Lung (tissue), 12 donors: Measurements from ENCODE around the gene LMBRD2. TPM values are rescaled to one million over a fixed set of nuclear protein-coding genes. Genes with fewer than 3 reads are reported as not detected.

Experiments
- ATAC-seq: fragments of 200-7000 bp; cut with Tn5 transposase; one replicate; pipeline ENCODE4 v1.9.1; 2020; ENCODE audit warnings: moderate number of reproducible peaks; ENCODE audit not compliant: insufficient read depth, low FRiP score
- DNase-seq, 3 donors: peaks; one replicate each; pipeline ENCODE4 v3.0.0-alpha.2; 2013 to 2017
- H3K27ac ChIP-seq, 2 donors: one replicate each; pipeline ENCODE4 v1.5.1; 2013; ENCODE audit warnings: mild to moderate bottlenecking in 2 of 2, moderate library complexity in 2 of 2, control low read depth in 1 of 2, inconsistent platforms in 1 of 2, low read depth in 1 of 2, low read length in 1 of 2
- H3K27me3 ChIP-seq, 3 donors: one replicate each; pipeline ENCODE4 v1.5.1; 2013; ENCODE audit warnings: low read length in 2 of 3; ENCODE audit not compliant: control insufficient read depth in 3 of 3, insufficient read depth in 3 of 3
- H3K36me3 ChIP-seq, 4 donors: one replicate each; pipeline ENCODE4 v1.5.1; 2013; ENCODE audit warnings: low read length in 4 of 4, mild to moderate bottlenecking in 1 of 4, moderate library complexity in 1 of 4; ENCODE audit not compliant: control insufficient read depth in 4 of 4, insufficient read depth in 4 of 4
- H3K4me1 ChIP-seq, 5 donors: one replicate each; pipeline ENCODE4 v1.5.1; 2013; ENCODE audit warnings: low read length in 5 of 5, mild to moderate bottlenecking in 2 of 5, moderate library complexity in 1 of 5; ENCODE audit not compliant: control insufficient read depth in 5 of 5, insufficient read depth in 5 of 5
- H3K4me3 ChIP-seq: one replicate; pipeline ENCODE4 v1.5.1; 2013; ENCODE audit warnings: mild to moderate bottlenecking, control low read depth, moderate library complexity
- H3K9ac ChIP-seq, 2 donors: one replicate each; pipeline ENCODE4 v1.5.1; 2013; ENCODE audit warnings: low read length in 2 of 2, control low read depth in 1 of 2; ENCODE audit not compliant: insufficient read depth in 1 of 2
- H3K9me3 ChIP-seq, 4 donors: one replicate each; pipeline ENCODE4 v1.5.1; 2013; ENCODE audit warnings: low read length in 3 of 4, mild to moderate bottlenecking in 1 of 4, moderate library complexity in 1 of 4; ENCODE audit not compliant: control insufficient read depth in 4 of 4, insufficient read depth in 3 of 4
- WGBS, 2 donors: extraction: QIAGEN DNeasy Blood & Tissue Kit; methylation state at CpG; one replicate each; pipeline ENCODE4 v1.1.7; 2013; 5-methylcytosine and 5-hydroxymethylcytosine counted together
- polyA plus RNA-seq, 2 donors: library from polyadenylated mRNA; stranded (reverse); fragments of 200-250 nt; gene quantifications; one replicate each; pipeline ENCODE4 v1.2.1, GENCODE V29; 2013
- total RNA-seq, 2 donors: library from RNA; depleted of rRNA in 1 of 2; stranded (reverse); fragments of >200 nt in 1 of 2; gene quantifications; one replicate each; pipeline ENCODE4 v1.2.1, GENCODE V29; 2014 to 2021
- TF ChIP-seq, protein P1 (sequence below): IDR thresholded peaks from 2 replicates; pipeline ENCODE4 v1.5.1; 2012; ENCODE audit warnings: mild to moderate bottlenecking; ENCODE audit errors: control extremely low read depth, extremely low read depth
- donor health status: control.
- donor health status: control.
- donor health status: Bipolar disorder and iron deficiency.
- donor health status: healthy.
- donor health status: DM: yes; HTN: yes; CAD: no.

The LMBRD2 gene
- total and polyA plus RNA-seq, 4 donors = 2.1 to 16.8 (median 7.9) TPM

DNA sequence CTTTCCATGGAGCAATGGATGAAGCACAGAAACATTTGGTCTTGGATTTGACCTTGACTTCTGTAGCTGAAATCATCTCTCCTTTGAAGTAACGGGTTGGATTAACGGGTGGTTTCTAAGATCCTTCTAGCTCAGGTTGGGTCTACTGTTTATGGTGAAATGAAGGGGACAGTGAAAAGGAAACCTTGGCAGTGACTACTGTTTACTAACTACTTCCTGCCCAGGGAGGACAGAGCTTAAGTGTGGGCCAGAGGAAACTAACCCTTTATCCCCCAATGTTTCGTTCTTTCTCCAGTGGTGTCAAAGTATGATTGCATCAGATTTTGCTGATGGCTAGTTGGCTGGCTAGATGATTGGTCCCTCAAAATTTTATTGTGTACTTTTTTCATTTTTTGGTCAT lies 22.4 kb upstream of the LMBRD2 start:
- Histone ChIP-seq H3K27ac (no peak overlapping the region), H3K4me1 (peaks cover 0 to 19% (median 0%) of the 10 kb centered on the region in 5 donors), H3K9ac (no peak overlapping the region), H3K27me3 (no peaks in the 10 kb centered on the region), H3K36me3 (peaks cover 16 to 41% (median 37%) of the 10 kb centered on the region in 4 donors), H3K4me3 (no peak overlapping the region), H3K9me3 (peaks cover 0 to 3% (median 0%) of the 10 kb centered on the region in 4 donors)
- TF ChIP-seq, protein P1, sequence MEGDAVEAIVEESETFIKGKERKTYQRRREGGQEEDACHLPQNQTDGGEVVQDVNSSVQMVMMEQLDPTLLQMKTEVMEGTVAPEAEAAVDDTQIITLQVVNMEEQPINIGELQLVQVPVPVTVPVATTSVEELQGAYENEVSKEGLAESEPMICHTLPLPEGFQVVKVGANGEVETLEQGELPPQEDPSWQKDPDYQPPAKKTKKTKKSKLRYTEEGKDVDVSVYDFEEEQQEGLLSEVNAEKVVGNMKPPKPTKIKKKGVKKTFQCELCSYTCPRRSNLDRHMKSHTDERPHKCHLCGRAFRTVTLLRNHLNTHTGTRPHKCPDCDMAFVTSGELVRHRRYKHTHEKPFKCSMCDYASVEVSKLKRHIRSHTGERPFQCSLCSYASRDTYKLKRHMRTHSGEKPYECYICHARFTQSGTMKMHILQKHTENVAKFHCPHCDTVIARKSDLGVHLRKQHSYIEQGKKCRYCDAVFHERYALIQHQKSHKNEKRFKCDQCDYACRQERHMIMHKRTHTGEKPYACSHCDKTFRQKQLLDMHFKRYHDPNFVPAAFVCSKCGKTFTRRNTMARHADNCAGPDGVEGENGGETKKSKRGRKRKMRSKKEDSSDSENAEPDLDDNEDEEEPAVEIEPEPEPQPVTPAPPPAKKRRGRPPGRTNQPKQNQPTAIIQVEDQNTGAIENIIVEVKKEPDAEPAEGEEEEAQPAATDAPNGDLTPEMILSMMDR = no peak
- 38 to 53% methylated on average over 3 of the region's 3 CpGs for WGBS, 2 donors
- DNase-seq = peak in 2 of 3 donors; percentile 36 to 67
- no peak for ATAC-seq

DNA sequence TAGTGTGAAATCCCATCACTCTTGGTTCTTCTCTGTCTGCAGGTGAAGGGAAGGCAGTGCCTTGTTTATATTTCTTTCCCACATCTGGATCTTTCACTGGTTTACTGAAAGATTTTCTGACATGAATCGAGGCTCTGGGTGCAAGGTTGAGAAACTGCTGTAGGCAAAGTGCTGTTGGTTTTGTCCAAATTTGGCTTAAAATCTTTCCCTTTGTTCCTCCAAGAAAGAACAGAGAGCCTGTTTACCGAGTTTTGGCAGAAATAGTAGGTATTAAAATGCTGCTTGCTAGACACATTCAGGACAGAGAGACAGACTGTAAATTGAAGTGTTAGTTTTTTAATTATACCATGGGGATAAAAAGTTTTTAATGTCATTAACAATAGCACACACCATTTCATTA lies 21.7 kb upstream of the LMBRD2 start:
- DNase-seq = no peak
- H3K36me3 ChIP-seq = peaks cover 13 to 41% (median 35%) of the 10 kb centered on the region in 4 donors
- H3K9me3 ChIP-seq = peaks cover 0 to 3% (median 0%) of the 10 kb centered on the region in 4 donors

DNA sequence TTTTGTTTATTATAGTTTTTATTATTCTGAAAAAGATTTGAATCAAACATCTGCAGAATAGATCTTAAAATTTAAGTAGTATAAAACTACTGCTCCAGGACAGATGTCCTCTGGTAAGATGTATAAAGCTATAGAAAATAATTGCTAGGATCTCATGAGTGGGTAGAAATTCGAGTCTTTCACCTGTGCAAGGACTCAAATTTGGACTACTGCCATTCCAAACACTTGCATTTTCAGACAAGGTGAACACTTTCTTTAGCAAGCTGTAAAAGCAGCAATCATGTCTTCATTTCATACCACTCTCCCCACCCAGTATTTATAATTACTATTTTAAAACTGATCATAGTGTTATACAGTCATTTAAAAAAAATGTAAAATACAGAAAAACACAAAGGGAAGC lies 20.9 kb upstream of the LMBRD2 start:
- Histone ChIP-seq H3K4me3 (no peak overlapping the region), H3K27ac (no peak overlapping the region), H3K27me3 (no peaks in the 10 kb centered on the region), H3K36me3 (peaks cover 19 to 41% (median 37%) of the 10 kb centered on the region in 4 donors), H3K9ac (no peak overlapping the region), H3K9me3 (peaks cover 0 to 3% (median 0%) of the 10 kb centered on the region in 4 donors), H3K4me1 (peaks cover 0 to 19% (median 0%) of the 10 kb centered on the region in 5 donors)
- ATAC-seq (no peak), DNase-seq (peak in 1 of 3 donors; percentile 72)
- TF ChIP-seq, protein P1 = no peak
- WGBS, 2 donors = 67 to 74% methylated on average over 1 of the region's 1 CpG

More for the DNA sequence above, 21.7 kb upstream of the LMBRD2 start:
- TF ChIP-seq, protein P1 = no peak
- peaks cover 0 to 19% (median 0%) of the 10 kb centered on the region in 5 donors for H3K4me1 ChIP-seq
- ATAC-seq = no peak
- no peak overlapping the region for H3K9ac ChIP-seq
- no peak overlapping the region for H3K27ac ChIP-seq
- WGBS, 2 donors = 77 to 80% methylated on average over 2 of the region's 2 CpGs
- no peaks in the 10 kb centered on the region for H3K27me3 ChIP-seq
- no peak overlapping the region for H3K4me3 ChIP-seq

DNA sequence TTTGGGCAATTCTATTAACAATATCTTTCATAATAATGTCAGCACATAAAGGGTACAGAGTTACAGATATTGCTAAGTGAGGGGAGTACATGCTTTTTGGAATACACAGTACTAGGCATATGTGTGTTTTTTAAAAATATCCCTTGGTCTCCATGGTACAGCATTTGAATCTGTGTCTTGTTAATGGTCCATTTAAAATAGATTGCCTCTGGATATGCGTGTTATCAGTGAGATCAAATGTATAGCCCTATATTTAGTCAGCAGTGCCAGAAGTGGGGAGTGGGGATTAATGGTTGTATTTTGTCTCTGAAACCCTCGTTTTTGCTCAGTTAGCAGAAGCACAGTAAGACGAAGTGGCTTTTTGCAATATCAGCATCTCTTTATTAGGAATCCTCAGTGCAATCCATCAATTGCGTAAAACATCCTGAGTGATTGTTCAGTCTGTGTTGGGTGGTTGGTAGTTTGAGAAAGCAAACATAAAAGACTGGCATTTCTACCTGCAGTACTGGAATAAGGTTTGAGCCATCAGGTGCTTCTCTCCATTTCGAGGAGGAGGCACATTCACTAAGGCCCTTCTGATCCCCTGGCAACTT lies 19.2 kb upstream of the LMBRD2 start:
- Histone ChIP-seq H3K36me3 (peaks cover 23 to 43% (median 41%) of the 10 kb centered on the region in 4 donors), H3K4me3 (no peak overlapping the region), H3K4me1 (peaks cover 0 to 19% (median 0%) of the 10 kb centered on the region in 5 donors), H3K9me3 (peaks cover 0 to 3% (median 0%) of the 10 kb centered on the region in 4 donors), H3K9ac (no peak overlapping the region), H3K27me3 (no peaks in the 10 kb centered on the region), H3K27ac (no peak overlapping the region)
- ATAC-seq = no peak
- no peak for DNase-seq
- 69 to 80% methylated on average over 5 of the region's 5 CpGs for WGBS, 2 donors
- TF ChIP-seq, protein P1 = no peak
